CD4-positive, alpha-beta T cell treated with Interleukin-15 for 1 hour (primary cell): ENCODE data around the gene AGAP1.

ENCODE experiments used
- DNase-seq: peaks from one replicate; pipeline ENCODE4 v3.0.0-alpha.2; 2020

Gene AGAP1

DNA sequence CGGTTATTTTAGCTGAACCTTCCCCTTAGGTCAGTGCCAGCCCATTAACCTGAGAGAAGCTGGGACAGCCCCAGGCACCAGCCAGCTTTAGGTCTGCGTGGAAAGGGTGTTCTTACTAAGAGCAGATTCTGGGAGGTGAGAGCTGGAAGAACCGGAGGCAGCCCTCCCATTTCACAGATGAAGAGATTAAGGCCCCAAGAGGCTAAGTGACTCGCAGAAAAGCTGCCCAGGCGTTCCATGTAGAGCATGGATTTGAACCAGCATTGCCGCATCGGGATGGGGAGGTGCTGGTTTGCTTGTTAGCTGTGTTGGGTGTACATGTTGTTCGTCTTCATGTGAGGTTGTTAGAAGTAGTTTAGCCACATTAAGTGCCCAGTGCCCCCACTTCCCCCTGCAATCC is 203.2 kb downstream of the AGAP1 start:
- DNase-seq, result no peak

DNA sequence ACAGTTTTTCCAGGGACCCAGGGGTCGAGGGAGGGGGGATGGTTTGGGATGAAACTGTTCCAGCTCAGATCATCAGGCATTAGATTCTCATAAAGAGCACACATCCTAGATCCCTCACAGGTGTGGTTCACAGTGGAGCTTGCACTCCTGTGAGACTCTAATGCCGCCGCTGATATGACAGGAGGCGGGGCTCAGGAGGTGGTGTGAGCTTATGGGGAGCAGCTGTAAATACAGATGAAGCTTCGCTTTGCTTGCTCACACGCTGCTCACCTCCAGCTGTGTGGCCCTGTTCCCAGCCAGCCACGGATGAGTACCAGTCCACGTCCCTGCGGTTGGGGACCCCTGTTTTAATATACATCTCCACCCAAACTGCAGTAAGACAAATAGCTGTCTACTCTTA is 204.2 kb downstream of the AGAP1 start:
- DNase-seq, result no peak

DNA sequence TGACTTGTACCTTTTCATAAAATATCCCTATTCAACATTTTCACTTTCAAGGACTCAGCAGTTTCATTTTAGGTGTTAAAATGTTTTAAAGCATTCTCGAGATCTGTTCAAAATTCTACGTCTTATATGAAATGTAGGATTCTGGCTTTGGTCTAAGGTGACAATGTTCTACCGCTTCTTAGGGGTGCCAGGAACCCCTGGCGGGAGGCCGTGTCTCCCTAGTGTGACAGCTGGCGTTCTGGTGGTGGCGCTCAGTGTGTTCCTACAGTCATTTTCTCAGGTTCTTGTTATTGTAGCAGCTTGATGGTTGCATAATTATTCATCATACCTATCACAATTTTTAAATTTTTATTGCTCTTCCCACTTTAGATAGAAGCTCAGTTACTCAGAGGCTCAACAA is 204.6 kb downstream of the AGAP1 start:
- DNase-seq, result no peak

DNA sequence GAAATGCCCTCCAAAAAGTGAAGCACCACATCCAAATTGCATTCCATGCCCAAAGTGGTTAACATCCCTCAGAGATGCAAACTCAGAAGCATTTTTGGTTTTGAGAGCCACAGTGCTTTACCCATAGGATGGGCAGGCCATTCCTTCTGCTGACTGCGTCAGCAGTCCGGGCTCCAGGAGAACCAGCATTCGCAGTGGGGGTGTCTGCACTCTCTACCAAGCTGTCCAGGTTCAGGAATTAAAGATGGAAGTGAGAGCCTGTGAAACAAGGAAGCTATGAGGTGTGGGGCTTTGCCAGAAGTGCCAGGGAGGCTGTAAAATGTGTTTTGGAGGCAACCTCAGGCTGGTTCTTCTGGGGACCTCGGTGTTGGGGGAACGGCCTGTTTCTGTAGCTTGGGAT is 205.7 kb downstream of the AGAP1 start:
- no peak for DNase-seq

DNA sequence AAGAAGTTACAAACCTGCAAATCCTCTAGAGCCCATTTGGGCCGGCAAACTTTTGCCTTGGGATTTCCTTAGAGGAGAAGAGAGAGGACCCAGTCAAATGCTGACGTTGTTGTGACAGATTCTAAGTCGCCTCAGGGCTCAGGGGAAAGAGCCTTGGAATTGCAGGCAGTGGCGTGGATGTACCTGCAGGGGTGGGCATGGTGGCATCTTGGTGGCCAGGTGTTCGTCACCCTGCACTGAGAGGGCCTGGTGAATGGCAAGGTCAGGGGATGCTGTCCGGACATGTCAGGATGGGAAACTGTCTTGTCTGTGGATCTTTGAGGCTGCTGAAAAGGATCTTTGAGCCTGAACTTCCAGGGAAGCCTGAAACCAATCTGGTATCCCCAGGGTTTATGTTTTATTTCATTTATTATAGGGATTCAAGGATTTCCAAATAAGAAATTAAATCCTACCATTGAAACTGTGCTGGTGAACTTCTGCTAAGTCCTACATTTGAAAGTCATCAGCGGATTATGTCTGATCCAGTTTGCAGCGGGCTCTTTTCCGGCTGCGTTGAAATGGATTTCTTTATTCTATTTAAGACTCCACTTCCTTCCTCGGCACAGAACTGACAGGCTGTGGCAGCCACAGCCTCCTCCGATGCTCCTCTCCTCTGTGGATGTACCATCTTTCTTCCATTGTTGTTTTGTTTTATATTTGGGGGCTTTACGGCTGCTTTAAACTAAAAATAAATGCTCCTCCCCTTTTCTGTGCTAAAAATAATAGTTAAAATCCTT is 207.6 kb downstream of the AGAP1 start:
- DNase-seq, result no peak

DNA sequence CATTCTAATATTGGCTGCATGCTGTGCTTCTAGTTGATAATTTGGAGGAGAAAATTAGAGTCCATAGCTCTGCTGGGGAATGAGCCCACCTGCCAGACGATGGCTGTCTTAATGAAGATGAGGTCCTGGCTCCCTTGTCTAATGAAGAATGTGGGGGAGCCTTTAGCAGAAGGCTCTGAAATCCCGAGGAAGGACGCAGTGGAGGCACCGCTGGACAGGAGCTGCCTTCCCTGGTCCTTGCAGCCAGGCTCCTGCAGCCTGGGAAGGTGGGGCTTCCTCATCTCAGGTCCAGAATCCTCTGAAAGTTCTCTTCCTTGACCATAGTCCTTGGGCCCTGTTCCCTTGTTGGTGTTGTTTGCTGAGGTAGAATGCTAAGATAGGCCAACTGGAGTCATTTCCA is 208.3 kb downstream of the AGAP1 start:
- DNase-seq, result no peak

DNA sequence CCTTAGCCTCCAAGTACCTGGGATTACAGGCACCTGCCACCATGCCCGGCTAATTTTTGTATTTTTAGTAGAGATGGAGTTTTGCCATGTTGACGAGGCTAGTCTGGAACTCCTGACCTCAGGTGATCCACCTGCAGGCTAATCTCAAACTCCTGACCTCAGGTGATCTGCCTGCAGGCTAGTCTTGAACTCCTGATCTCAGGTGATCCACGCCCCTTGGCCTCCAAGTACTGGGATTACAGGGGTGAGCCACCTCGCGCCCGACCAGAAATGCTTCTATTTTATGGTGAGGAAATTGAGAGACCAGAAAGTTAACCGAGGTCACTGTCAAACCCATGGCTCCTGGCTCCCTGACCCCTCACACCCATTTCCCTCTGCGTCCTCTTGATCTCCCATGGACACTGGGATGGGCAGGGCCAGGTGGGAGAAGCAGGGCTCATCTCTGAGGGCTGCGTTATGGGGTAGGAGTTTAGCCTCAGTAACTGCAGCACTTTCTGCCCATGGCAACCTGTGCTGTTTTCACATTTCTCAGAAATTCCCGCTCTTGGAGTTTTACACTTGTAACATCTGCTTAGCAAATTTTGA is 210.0 kb downstream of the AGAP1 start:
- DNase-seq, result no peak

DNA sequence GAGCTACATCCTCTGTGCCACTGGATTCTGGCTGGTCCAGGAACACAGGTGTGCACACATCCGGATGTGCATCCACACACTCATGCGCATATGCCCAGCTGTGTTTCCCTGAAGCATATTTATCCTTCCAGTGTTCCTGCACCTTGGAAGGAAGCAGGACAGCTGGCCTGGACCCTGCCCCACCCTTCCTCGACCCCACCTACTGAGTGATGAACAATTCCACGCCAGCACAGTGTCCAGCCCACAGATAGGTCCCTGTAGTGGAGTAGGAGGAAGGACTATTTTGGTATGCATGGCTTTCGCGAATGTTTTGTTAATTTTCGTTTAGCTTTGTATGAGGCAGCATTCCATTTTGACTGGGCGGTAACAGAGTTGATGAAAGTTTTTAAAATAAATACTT is 211.5 kb downstream of the AGAP1 start:
- DNase-seq, result no peak

DNA sequence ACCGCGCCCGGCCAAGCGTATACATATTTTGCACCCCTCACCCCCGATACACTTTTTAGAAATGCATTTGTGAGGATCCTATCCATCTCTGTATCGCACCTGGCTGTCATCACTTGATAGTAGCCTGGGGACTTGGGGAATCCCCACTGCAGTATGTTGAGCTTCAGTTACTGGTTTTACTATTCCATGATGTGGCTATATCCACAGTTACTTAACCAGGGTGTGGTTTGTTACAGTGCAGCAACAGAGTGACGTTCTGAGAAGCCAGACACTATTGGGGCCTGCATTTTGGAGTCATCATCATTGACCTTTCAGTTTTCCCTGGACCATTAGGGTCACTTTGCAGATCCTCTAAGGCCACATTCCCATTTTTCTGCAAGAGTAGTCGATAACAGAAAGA is 212.7 kb downstream of the AGAP1 start:
- DNase-seq, result no peak

DNA sequence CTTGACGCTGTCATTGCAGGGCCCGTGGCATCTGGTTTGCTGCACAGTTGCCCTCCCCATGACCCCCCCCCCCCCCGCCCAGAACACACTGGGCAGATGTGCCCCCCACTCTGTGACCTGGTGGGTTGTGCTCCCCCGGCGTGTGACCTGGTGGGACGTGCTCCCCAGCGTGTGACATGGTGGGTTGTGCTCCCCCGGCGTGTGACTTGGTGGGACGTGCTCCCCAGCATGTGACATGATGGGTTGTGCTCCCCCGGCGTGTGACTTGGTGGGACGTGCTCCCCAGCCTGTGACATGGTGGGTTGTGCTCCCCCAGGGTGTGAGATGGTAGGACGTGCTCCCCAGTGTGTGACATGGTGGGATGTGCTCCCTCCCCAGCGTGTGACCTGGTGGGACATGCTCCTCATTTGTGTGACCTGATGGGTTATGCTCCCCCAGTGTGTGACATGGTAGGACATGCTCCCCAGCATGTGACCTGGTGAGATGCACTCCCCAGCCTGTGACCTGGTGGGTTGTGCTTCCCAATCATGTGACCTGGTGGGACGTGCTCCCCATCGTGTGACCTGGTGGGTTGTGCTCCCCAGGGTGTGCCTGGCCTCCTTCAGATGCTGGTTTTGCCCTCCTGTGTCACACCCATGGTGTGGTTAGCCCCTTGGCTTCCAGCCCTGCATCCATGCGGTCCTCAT is 213.7 kb downstream of the AGAP1 start:
- DNase-seq, result no peak

DNA sequence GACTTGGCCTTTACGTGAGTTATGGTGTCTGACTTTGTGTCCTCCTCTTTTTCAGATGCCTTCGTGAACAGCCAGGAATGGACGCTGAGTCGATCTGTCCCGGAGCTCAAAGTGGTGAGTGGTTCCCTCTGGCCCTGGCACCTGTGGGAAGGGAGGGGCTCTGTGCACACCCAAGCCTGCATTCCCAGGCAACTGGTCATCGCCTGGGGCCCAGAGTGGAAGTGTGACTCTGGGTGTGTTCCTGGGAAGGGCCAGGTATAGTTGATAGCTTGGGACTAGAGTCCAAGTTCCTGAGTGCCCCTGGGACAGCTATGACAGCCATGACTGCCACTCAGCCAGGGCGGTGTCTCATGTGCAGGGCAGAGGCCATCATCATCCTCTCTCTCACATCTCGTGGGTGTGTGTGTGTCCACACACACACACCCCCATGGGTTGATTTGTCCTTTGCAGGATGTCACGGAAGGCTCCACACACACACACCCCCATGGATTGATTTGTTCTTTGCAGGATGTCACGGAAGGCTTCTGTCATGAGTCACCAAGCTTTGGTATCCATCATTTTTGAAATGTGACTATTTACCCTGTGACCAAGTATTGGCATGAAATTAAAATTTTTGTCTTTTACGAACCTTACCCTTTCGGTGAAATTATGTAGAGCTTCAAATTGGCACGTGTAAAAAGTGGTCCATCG is 215.4 kb downstream of the AGAP1 start:
- DNase-seq, result no peak

DNA sequence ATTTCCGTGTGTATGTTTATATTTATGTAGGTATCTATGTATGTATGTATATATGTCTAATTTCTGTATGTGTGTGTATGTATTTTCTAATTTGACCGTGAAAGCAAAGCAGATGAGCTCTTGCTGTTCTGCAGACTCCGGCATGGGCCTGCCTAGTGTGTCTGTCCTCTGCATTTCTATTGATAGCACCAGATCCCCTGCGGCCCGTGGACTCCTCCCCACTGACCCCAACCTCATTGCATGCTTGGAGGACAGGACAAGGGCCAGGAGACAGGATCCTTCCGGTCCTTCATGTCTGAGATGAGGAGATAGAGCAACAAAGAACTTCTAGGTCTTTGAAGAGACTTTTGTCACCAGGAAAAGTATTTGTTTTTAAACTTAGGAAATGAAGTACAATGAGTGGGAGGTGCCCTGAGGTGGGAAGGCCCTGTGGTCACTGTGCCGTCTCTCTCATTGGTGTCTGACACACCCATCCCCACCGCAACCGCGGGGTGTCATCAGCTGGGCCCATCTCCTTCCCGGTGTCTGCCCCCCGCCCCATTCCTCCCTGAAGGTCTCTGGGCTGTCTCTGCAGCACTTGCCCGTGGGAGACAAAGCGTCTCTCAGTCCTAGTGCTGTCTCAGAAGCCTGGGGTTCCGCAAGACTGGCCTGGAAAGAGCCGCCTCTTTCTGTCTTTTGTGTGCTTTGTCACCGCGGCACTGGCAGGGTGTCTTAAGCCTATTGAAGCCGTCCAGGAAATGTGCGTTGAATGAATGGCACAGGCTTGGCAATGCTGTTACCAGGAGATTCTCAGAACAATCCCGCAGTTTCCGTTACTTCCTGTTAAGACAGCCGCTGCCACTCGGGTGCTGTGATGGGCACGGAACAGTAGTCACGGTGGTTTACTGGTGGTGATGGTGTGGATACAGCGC is 216.4 kb downstream of the AGAP1 start:
- no peak for DNase-seq

DNA sequence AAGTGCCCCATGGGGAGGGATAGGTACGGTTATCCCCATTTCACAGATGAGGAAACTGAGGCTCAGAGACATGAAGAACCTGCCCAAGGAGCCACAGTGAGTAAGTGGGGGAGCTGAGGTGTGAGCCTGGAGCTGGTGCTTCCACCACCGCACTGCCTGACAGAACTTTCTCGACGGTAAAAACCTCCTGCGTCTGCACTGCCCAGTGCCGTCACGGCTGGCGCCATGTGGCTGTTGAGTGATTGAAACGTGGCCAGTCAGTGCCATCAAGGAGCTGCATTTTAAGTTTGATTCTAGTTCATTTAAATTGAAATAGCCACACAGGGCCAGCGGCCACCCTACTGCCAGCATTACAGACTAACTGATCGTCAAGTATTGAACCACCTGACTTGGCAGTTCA is 217.1 kb downstream of the AGAP1 start:
- DNase-seq, result no peak

DNA sequence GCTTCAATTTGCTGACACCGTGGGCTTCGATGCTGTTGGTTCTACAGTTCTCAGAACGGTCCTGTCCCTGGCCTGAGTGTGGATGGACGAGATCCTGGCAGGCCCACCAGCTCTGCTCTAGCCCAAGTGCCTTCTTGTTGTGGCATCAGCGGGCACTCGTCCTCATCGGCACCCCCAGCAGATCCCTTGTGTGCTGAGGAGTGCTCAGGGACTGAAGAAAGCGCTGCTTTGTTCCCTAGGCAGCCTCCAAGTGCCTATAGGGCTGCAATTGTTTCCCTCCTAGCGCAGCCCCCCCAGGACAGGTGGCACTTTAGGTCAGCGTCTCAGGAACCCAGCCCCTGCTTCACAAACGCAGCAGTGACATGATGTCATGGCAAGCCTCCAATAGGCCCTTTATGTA is 217.7 kb downstream of the AGAP1 start:
- DNase-seq, result no peak

DNA sequence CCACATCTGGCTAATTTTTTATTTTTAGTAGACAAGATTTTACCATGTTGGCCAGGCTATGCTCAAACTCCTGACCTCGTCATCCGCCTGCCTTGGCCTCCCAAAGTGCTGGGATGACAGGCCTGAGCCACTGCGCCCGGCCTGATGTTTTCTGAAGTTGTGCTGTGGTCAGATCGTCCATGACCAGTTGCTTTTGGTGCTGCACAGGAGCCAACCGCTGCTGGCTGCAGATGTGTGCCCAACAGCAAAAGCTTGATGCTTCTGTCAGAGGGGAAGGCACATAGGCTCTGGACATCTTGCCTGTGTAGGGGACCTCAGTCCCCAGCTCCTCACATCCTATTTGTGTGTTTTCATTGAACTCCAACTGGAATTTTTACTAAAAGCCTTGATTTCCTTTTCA is 218.3 kb downstream of the AGAP1 start:
- DNase-seq, result no peak

DNA sequence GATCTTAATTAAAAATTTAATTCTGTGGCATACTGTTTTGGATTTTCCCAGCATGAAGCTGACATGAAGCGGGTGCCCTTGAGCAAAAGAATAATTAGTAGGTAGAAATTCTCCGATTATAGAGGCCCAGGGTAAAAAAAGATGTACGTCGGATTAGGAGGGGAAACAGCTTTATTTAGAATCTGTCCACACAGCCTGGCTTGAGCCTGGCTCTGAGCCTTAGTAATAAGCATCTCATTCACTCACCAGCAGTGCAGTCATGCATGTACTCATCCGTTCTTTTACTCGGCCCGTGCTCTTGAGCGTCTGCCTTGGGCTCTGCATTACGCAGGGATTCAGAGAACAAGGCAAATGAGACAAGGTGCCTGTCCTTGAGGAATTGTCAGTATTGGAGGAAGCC is 219.3 kb downstream of the AGAP1 start:
- DNase-seq, result no peak

DNA sequence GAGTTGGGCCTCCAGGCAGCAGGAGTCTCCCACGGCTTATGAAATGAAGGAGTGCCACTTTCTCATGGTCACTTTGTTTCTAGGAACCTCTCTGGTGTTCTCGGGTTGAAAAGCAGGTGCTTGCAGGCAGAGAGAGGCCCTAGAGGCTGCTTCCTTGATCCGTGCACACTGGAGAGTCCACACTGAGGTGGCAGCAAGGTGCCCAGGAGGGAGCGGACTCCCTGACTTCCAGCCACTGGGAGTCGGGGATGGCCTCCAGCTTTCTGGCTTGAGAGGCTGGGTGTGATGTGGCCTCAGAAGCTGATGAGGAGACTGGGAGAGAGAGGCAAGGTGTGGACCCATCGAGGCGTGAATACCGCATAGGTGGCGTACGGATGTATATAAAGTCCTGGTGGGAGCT is 221.8 kb downstream of the AGAP1 start:
- DNase-seq, result no peak

DNA sequence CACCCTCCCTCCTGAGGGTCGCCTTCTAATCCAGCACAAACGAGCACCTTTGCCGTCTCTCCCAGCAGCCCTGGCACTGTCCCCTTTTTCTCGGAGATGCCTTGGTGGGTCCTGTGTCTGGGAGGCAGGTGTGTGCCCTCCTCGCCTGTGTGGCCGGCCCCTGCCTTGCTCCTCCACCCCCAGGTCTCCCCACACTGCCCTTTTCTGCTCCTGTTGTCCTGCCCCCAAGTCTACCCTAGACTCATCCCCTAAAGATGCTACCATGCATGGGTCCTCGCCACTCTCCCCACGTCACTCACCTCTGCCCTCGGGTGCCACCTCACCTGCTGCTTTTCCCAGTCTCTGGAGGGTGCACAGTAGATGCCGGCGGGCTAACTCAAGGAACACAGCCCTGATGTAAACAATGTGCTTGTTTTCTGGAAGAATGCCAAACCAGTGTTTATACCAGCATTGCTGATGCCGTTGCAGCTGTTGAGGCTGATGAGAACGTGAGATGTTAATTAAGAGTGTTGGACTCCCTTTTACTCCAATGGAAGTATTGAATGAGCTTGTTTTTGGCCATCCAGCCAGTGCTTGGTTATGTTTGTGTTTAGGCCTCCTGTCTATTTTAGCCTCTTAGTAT is 223.1 kb downstream of the AGAP1 start:
- DNase-seq, result no peak

DNA sequence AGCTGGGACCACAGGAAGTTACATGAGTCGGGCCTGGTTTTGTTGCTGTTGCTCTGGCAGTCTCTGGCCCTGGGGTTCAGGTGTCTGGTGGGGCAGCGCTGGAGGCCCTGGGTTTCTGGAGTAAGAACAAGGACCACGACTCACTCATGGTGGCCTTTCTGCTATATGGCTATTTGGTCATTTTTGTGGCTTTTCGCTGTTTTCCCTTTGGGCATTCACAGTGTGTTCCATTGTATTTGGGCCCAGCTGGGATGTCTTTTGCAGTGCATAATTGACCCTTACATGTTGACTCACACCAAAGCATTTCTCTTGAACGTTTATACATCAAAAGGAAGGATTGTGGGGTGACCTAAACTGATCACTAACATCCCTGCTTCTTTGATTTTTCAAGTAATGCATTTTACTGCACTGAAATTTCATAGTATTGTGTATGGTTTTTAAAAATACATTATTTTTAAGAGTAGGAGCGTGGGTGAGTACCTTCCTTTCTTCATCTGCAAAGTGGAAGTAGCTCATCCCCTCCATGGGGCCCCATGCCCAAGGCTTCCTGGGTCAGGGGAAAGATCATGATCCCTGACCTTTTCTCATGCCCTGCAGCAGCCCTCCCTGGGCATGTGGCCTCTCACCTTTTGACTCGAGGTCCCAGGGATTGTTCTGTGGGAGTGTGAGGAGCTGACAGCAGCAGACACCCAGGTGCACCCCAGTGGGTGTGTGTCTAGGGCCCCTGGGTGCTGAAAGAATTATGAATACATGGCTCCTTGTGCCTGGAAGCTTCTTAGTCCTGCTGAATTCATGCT is 225.5 kb downstream of the AGAP1 start:
- DNase-seq, result no peak

DNA sequence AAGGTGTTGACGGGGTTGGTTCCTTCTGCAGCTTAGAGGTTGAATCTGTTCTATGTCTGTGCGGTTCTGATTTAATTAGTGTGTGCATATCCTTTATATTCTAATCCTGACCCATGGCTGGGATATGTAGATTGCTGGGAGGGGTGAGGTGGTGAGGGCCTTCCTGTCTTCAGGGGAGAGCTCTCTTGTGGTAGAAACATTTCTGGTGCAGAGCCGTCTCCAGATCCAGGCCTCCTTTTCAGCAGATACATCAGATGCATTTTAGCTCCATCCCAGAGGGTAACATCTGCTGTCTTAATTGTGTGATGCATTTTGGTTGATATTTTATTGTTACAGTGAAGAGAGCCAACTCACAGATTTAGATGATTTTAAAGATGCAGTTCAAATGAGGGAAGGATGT is 227.8 kb downstream of the AGAP1 start:
- DNase-seq, result no peak

DNA sequence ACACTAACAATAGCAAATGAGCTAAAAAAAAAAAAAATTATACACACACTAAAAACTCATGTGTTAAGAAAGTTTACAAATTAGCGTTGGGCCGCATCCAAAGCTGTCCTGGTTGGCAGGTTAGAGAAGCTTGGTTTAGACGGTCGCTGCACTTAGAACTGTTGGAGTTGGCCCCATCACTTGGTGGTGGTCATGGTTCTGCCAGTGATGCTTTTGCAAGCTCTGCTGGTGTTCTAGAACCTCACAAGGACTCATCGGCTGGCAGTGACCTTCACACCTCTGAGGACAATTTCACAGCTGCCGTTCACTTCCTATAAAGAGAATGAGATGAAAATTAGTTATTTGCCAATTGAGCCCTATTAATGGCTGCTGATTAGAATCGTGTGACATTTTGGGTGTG is 229.0 kb downstream of the AGAP1 start:
- DNase-seq, result no peak
